ENCODE results near the gene HK1.
"Not testable (repeated sequence)": the region's sequence is repeated elsewhere in the genome, so short reads cannot be mapped to it uniquely, and the experiment has no call there.

The HK1 gene

GRCh38 chr10:69428165-69428564 is 149.9 kb downstream of the HK1 start:
- no peak for DNase-seq

- no peak for DNase-seq
Observed at GRCh38 chr10:69434169-69434568, 155.9 kb downstream of the HK1 start.

- no peak for DNase-seq
Observed at GRCh38 chr10:69434926-69435325, 156.6 kb downstream of the HK1 start.

- no peak for DNase-seq
Observed at GRCh38 chr10:69435966-69436520, 157.7 kb downstream of the HK1 start.

GRCh38 chr10:69437321-69438259 is 159.3 kb downstream of the HK1 start:
- DNase-seq, result no peak

- peak; percentile 49 to 59 for DNase-seq
Observed at GRCh38 chr10:69438536-69439349, 160.4 kb downstream of the HK1 start.

GRCh38 chr10:69439350-69439739 is 161.0 kb downstream of the HK1 start:
- DNase-seq, result peak; percentile 60 to 93

GRCh38 chr10:69439813-69440506 is 161.7 kb downstream of the HK1 start:
- DNase-seq, result no peak

GRCh38 chr10:69443354-69443753 is 165.1 kb downstream of the HK1 start:
- no peak for DNase-seq

GRCh38 chr10:69445041-69445440 is 166.7 kb downstream of the HK1 start:
- DNase-seq, result no peak

- DNase-seq, result no peak
Observed at GRCh38 chr10:69446229-69446628, 167.9 kb downstream of the HK1 start.

GRCh38 chr10:69446650-69447151 is 168.4 kb downstream of the HK1 start:
- no peak for DNase-seq

- DNase-seq, result peak in 1 of 2 experiments; percentile 34
Observed at GRCh38 chr10:69449841-69450240, 171.5 kb downstream of the HK1 start.

GRCh38 chr10:69450395-69450794 is 172.1 kb downstream of the HK1 start:
- not testable (repeated sequence) for DNase-seq

GRCh38 chr10:69451209-69451783 is 173.0 kb downstream of the HK1 start, which contains the start of gene TSPAN15:
TSPAN15 (plus strand) TSS chr10:69451465; CDS start chr10:69451595, 130 bp downstream.
- peak; percentile 19 to 89 for DNase-seq

Measured in NCI-H446 (cell line).